ENCODE results near the gene RAB3A.

Gene RAB3A

DNA sequence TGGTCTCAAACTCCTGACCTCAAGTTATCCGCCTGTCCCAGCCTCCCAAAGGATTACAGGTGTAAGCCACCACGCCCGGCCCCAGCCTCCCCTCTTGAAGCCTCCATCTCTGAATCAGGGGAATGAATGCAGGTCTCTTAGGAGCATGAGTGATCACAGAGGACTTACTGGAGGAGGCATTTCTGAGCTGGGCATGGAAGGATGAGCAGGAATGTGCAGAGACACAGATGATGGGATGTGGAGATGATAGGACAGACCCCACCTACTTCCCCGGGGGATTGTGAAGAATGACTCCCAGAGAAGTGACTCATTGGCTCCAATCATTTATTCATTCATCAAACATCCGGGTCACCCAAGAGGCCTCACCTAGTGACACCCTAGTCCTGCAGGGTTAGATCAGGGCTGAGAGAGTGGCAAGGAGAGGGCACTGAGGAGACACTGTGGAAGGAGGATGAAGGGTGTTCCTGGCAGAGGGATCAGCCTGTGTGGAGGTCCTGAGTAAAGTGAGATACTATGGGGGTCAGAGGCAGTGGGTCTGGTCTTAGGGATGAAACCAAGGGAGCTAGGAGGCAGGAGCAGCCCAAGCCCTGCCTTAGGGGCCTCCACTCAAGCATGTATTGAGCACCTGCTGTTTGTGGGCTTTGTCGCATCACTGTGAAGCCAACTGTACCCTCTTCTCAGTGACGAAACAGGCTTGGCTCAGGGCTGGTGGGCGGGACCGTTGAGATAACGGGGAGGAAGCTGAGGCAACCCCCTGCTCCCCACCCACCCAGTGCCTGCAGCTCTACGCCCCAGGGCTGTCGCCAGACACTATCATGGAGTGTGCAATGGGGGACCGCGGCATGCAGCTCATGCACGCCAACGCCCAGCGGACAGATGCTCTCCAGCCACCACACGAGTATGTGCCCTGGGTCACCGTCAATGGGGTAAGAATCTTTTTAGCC is 27.2 kb downstream of the RAB3A start:
- TF ChIP-seq, protein P1, sequence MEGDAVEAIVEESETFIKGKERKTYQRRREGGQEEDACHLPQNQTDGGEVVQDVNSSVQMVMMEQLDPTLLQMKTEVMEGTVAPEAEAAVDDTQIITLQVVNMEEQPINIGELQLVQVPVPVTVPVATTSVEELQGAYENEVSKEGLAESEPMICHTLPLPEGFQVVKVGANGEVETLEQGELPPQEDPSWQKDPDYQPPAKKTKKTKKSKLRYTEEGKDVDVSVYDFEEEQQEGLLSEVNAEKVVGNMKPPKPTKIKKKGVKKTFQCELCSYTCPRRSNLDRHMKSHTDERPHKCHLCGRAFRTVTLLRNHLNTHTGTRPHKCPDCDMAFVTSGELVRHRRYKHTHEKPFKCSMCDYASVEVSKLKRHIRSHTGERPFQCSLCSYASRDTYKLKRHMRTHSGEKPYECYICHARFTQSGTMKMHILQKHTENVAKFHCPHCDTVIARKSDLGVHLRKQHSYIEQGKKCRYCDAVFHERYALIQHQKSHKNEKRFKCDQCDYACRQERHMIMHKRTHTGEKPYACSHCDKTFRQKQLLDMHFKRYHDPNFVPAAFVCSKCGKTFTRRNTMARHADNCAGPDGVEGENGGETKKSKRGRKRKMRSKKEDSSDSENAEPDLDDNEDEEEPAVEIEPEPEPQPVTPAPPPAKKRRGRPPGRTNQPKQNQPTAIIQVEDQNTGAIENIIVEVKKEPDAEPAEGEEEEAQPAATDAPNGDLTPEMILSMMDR (IDR thresholded peaks at IDR 0.05; ENCODE audit: borderline replicate concordance, extremely low read depth, low read length, poor library complexity, severe bottlenecking): no peak
- no peak for TF ChIP-seq EZH2 (IDR thresholded peaks at IDR 0.05; ENCODE audit: borderline replicate concordance, low read depth, low read length, severe bottlenecking)
- Histone ChIP-seq H3K4me2 (ENCODE audit: insufficient read depth, low read length) (no peak overlapping the region), H3K4me1 (ENCODE audit: insufficient read depth, low read length) (peaks cover 17% of the 10 kb centered on the region), H3K79me2 (ENCODE audit: insufficient read depth, low read length) (no peaks in the 10 kb centered on the region), H3K9me3 (ENCODE audit: insufficient read depth, low read length, severe bottlenecking) (no peaks in the 10 kb centered on the region), H3K4me3 (ENCODE audit: low read depth in 1 of 2, low read length in 2 of 2) (no peak overlapping the region), H3K27ac (ENCODE audit: low read length) (no peak overlapping the region), H3K27me3 (ENCODE audit: insufficient read depth, low read length, poor library complexity) (peaks cover 22% of the 10 kb centered on the region), H3K36me3 (ENCODE audit: insufficient read depth, low read length) (no peaks in the 10 kb centered on the region), H4K20me1 (ENCODE audit: insufficient read depth, low read length) (no peaks in the 10 kb centered on the region; the same call in 1 of the 2 replicates), H2AFZ (ENCODE audit: low read depth, low read length) (no peak overlapping the region), H3K9ac (ENCODE audit: low read depth, low read length) (no peak overlapping the region)
- DNase-seq (no peak), ATAC-seq (ENCODE audit: insufficient read depth, low read depth) (no peak)

DNA sequence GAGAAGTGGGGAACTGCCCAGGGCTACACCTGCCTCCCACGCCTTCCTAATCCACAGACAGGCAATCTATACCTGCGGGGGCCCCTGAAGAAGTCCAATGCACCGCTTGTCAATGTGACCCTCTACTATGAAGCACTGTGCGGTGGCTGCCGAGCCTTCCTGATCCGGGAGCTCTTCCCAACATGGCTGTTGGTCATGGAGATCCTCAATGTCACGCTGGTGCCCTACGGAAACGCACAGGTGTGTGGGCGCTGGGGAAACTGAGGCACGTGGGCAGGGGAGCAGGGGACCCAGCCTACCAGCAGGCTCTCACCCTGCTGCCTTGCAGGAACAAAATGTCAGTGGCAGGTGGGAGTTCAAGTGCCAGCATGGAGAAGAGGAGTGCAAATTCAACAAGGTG is 28.9 kb downstream of the RAB3A start:
- H2AFZ ChIP-seq (ENCODE audit: low read depth, low read length): no peak overlapping the region
- H3K36me3 ChIP-seq (ENCODE audit: insufficient read depth, low read length): no peaks in the 10 kb centered on the region
- H3K27me3 ChIP-seq (ENCODE audit: insufficient read depth, low read length, poor library complexity): peaks cover 22% of the 10 kb centered on the region
- no peaks in the 10 kb centered on the region for H3K9me3 ChIP-seq (ENCODE audit: insufficient read depth, low read length, severe bottlenecking)
- no peak overlapping the region for H3K27ac ChIP-seq (ENCODE audit: low read length)
- TF ChIP-seq, protein P1 (IDR thresholded peaks at IDR 0.05; ENCODE audit: borderline replicate concordance, extremely low read depth, low read length, poor library complexity, severe bottlenecking): no peak
- no peak for TF ChIP-seq EZH2 (IDR thresholded peaks at IDR 0.05; ENCODE audit: borderline replicate concordance, low read depth, low read length, severe bottlenecking)
- H3K4me3 ChIP-seq (ENCODE audit: low read depth in 1 of 2, low read length in 2 of 2): no peak overlapping the region
- no peaks in the 10 kb centered on the region for H3K79me2 ChIP-seq (ENCODE audit: insufficient read depth, low read length)
- ATAC-seq (ENCODE audit: insufficient read depth, low read depth) (no peak), DNase-seq (no peak)
- H4K20me1 ChIP-seq (ENCODE audit: insufficient read depth, low read length): no peaks in the 10 kb centered on the region; the same call in 1 of the 2 replicates
- H3K9ac ChIP-seq (ENCODE audit: low read depth, low read length): no peak overlapping the region
- H3K4me1 ChIP-seq (ENCODE audit: insufficient read depth, low read length): peaks cover 17% of the 10 kb centered on the region
- H3K4me2 ChIP-seq (ENCODE audit: insufficient read depth, low read length): no peak overlapping the region

DNA sequence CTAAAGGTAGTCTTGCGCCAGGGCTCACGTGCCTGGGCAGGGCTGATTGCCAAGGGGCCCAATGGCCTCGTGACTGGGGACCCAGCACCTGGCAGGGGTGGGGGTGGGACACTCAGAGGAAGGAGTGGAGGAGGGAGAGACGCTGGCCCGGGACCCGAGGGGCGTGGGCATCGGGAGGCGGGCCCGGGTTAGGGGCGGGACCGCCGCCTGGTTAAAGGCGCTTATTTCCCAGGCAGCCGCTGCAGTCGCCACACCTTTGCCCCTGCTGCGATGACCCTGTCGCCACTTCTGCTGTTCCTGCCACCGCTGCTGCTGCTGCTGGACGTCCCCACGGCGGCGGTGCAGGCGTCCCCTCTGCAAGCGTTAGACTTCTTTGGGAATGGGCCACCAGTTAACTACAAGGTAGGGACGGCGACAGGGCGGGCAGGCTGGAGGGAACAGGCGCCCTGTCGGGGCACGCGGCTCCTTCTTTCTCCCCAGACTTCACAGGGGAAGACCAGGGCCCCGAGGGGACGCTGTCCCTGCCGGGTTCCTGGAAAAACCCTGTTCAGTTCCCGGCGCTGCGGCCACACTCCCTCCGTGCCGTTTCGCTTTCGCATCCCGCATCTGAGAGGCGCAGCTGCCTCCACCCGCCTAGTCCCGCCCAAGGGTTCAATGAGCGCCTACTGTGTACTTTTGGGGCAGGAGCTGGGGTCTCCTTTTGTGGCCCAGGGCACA is 30.1 kb downstream of the RAB3A start, which contains the start of gene IFI30:
Gene IFI30, plus strand, starts transcription at position 242 of the 717 bp plus-strand sequence. Its CDS starts 29 bp downstream, at position 271.
- H3K36me3 ChIP-seq (ENCODE audit: insufficient read depth, low read length): peaks cover 9% of the 10 kb centered on the region
- H3K27ac ChIP-seq (ENCODE audit: low read length): no peak within 1 kb of the TSS
- TF ChIP-seq, protein P1 (IDR thresholded peaks at IDR 0.05; ENCODE audit: borderline replicate concordance, extremely low read depth, low read length, poor library complexity, severe bottlenecking): no peak
- TF ChIP-seq EZH2 (IDR thresholded peaks at IDR 0.05; ENCODE audit: borderline replicate concordance, low read depth, low read length, severe bottlenecking): peak; percentile 89
- H3K9ac ChIP-seq (ENCODE audit: low read depth, low read length): peak within 1 kb of the TSS; percentile 48
- peak within 1 kb of the TSS; percentile 84 for H3K4me2 ChIP-seq (ENCODE audit: insufficient read depth, low read length)
- no peaks in the 10 kb centered on the region for H3K9me3 ChIP-seq (ENCODE audit: insufficient read depth, low read length, severe bottlenecking)
- H2AFZ ChIP-seq (ENCODE audit: low read depth, low read length): peak within 1 kb of the TSS; percentile 69
- peak; percentile 67 for DNase-seq
- H3K27me3 ChIP-seq (ENCODE audit: insufficient read depth, low read length, poor library complexity): peaks cover 22% of the 10 kb centered on the region
- ATAC-seq (ENCODE audit: insufficient read depth, low read depth): peak; percentile 83
- H4K20me1 ChIP-seq (ENCODE audit: insufficient read depth, low read length): no peaks in the 10 kb centered on the region; the same call in 1 of the 2 replicates
- peak within 1 kb of the TSS; percentile 11 to 56; a peak in 3 of 4 replicates for H3K4me3 ChIP-seq (ENCODE audit: low read depth in 1 of 2, low read length in 2 of 2)
- H3K79me2 ChIP-seq (ENCODE audit: insufficient read depth, low read length): no peaks in the 10 kb centered on the region
- peaks cover 17% of the 10 kb centered on the region for H3K4me1 ChIP-seq (ENCODE audit: insufficient read depth, low read length)
